Fibroblast of villous mesenchyme (primary cell): ENCODE measurements around the gene CA5A. TPM values are rescaled to one million over a fixed set of nuclear protein-coding genes. Genes with fewer than 3 reads are reported as not detected.

ENCODE experiments used
- DNase-seq: peaks from one replicate; pipeline ENCODE4 v3.0.0-alpha.2; 2010; ENCODE audit warnings: low read depth
- H3K4me3 ChIP-seq: 2 replicates; pipeline ENCODE4 v1.5.1; 2011; ENCODE audit warnings: low read depth, mild to moderate bottlenecking, low read length
- CTCF ChIP-seq: IDR thresholded peaks from 2 replicates; pipeline ENCODE4 v1.5.1; 2012; ENCODE audit warnings: low read depth, mild to moderate bottlenecking, low read length; ENCODE audit not compliant: insufficient read depth
- total RNA-seq: library from RNA; depleted of rRNA; stranded (reverse); fragments of >200 nt; gene quantifications from 2 replicates; pipeline ENCODE4 v1.2.3, GENCODE V29; 2012

Gene CA5A
- total RNA-seq, 1 donor = not detected

DNA sequence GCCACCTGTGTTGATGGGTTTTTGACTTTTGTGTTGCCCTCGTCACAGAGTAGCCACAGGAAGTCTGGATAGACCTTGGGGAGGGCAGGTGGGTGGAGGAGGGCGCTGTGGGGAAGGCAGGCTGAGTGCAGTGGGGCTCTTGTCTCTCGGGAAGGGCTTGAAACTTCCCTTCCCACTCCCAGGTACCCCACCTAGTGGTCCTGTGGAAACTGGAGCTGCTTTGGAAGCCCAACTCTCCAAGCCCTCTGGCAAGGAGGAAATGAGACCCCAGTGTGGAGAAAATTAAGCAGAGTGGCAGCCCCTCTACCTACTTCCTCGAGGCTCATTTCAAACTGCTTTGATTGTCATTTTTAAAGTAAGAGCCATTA, 9.2 kb downstream of the CA5A start:
- peak; percentile 9 for TF ChIP-seq CTCF
- no peak for DNase-seq
- no peak overlapping the region for H3K4me3 ChIP-seq

GRCh38 chr16:87926246-87927194, 9.8 kb downstream of the CA5A start:
- no peak for TF ChIP-seq CTCF
- DNase-seq = no peak
- no peak overlapping the region for H3K4me3 ChIP-seq

DNA sequence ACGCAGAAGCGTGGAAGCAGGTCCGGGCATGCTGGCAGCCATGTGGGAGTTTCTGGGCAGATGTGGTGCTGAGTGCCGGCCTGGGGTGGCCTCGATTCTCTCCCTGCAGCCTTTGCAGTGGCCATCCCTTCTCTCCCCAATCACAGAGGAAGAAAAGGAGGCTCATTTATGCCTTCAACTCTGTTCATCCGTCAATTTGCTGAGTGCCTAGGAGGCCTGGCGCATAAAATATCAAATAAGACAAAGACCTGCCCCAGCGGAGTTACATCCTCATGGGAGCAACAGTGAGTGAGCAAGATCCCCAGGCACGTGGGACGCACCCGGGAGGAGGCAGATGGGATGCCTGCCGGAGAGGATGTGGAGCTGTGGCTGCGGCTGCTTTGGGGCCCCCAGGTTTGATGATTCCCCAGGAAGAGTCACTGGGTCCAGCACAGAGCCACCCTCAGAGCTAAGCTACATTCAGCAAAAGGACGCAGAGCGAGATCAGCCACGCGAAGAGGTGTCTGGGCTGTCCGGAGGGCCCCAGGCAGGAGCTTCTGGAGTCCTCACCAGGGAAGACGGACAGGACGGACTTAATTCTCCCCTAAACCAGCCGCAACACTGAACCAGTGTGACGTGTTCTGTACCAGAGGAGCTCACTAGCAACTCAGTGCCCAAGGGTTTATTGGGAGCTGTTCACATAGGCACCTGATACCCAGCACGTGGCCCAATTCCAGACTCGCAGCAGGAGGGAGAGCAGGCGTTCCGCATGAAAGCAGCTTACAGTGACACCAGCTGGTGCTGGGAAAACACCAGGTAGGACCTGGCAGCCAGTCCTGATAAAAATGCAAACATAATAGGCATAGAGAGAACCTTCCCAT, 11.3 kb downstream of the CA5A start:
- DNase-seq = no peak
- no peak for TF ChIP-seq CTCF
- no peak overlapping the region for H3K4me3 ChIP-seq

- TF ChIP-seq CTCF = no peak
- no peak for DNase-seq
- no peak overlapping the region for H3K4me3 ChIP-seq
These were observed 12.1 kb downstream of the CA5A start for GRCh38 chr16:87924041-87924810.

GRCh38 chr16:87922250-87922871, 14.0 kb downstream of the CA5A start:
- no peak for DNase-seq
- no peak for TF ChIP-seq CTCF
- no peak overlapping the region for H3K4me3 ChIP-seq

DNA sequence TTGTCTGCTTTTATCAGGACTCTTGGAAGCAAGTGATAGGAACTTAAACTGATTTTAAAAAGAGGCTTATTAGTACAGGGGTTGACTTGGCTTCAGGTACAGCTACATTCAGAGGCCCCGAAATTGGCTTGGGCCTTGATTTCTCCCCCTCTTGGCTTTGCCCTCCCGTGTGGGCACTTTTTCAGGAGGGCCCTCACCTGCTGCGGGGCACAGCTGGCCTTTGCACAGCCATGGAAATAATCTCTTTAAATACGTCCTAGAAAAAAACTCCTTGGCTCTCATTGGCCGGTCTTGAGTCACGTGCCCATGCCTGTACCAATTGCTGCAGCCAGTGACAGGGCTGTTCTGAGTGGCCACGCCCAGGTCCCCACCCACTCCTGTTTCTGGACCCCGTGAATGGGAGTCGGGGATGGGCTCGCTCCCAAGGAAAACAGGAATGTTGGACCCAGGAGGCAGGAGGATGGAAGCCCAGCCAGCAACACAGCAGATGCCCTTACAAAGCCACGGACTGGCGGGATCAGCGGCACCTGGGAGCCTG, 15.0 kb downstream of the CA5A start:
- H3K4me3 ChIP-seq = no peak overlapping the region
- TF ChIP-seq CTCF = no peak
- DNase-seq = no peak
